Stimulated activated CD8-positive, alpha-beta memory T cell treated with anti-CD3 and anti-CD28 coated beads, Interleukin-15, amount 100 ng/mL, for 24 hours (primary cell): ENCODE results near the gene TTC4.
"Not testable (repeated sequence)": the region's sequence is repeated elsewhere in the genome, so short reads cannot be mapped to it uniquely, and the experiment has no call there.

Experiments
- DNase-seq: peaks from one replicate; pipeline ENCODE4 v3.0.0-alpha.2; 2020; ENCODE audit warnings: low read depth

The TTC4 gene

GRCh38 chr1:54748094-54748835 lies 32.6 kb downstream of the TTC4 start:
- DNase-seq: no peak

- DNase-seq: no peak
Measured at GRCh38 chr1:54750596-54750995, 34.9 kb downstream of the TTC4 start.

GRCh38 chr1:54751426-54751825 lies 35.8 kb downstream of the TTC4 start:
- no peak for DNase-seq

GRCh38 chr1:54754045-54754444 lies 38.4 kb downstream of the TTC4 start:
- no peak for DNase-seq

GRCh38 chr1:54754486-54755285 lies 39.0 kb downstream of the TTC4 start:
- DNase-seq: no peak

GRCh38 chr1:54757833-54758232 lies 42.2 kb downstream of the TTC4 start:
- DNase-seq: no peak

GRCh38 chr1:54758678-54759348 lies 43.2 kb downstream of the TTC4 start:
- no peak for DNase-seq

GRCh38 chr1:54763816-54764132 lies 48.1 kb downstream of the TTC4 start:
- DNase-seq: no peak

- peak; percentile 90 for DNase-seq
Measured at GRCh38 chr1:54764133-54764921, 48.7 kb downstream of the TTC4 start, which contains the start of gene PARS2. Gene PARS2 (minus strand): TSS chr1:54764523. CDS start chr1:54759161, 5,362 bp downstream.

GRCh38 chr1:54764922-54765561 lies 49.4 kb downstream of the TTC4 start:
- no peak for DNase-seq

GRCh38 chr1:54766726-54767125 lies 51.1 kb downstream of the TTC4 start:
- DNase-seq: no peak

- DNase-seq: no peak
Measured at GRCh38 chr1:54767526-54767925, 51.9 kb downstream of the TTC4 start.

- no peak for DNase-seq
Measured at GRCh38 chr1:54768093-54768492, 52.4 kb downstream of the TTC4 start.

- no peak for DNase-seq
Measured at GRCh38 chr1:54772951-54773350, 57.3 kb downstream of the TTC4 start.

GRCh38 chr1:54774820-54775498 lies 59.3 kb downstream of the TTC4 start:
- no peak for DNase-seq

GRCh38 chr1:54775828-54776721 lies 60.4 kb downstream of the TTC4 start:
- DNase-seq: not testable (repeated sequence)

- no peak for DNase-seq
Measured at GRCh38 chr1:54777011-54777410, 61.4 kb downstream of the TTC4 start.

GRCh38 chr1:54777431-54777830 lies 61.8 kb downstream of the TTC4 start:
- no peak for DNase-seq

- no peak for DNase-seq
Measured at GRCh38 chr1:54781023-54781723, 65.5 kb downstream of the TTC4 start.
